ENCODE results near the gene MYH11.

MYH11 gene

GRCh38 chr16:15888072-15888976 lies 31.5 kb upstream of the MYH11 start, which contains the start of gene CEP20:
Gene CEP20 (minus strand): TSS chr16:15888603. CDS start chr16:15888585, 18 bp downstream.
- ChIA-PET POLR2A (ENCODE audit: low non-redundant PET) (interaction anchor here (0.6 to 1.1 kb wide), 4 partner anchors 10 to 156 kb away, joined by 3 to 6 read pairs (median 4); no protein-coding TSS in a partner anchor), CTCF (interaction anchor here (0.6 to 0.7 kb wide), 2 partner anchors 40 to 133 kb away, joined by 3 read pairs; no protein-coding TSS in a partner anchor)
- no peak for TF ChIP-seq CTCF (conservative IDR thresholded peaks at IDR 0.05; ENCODE audit: low read depth)
- peak; percentile 100 for DNase-seq (ENCODE audit: low spot score)
- H3K27ac ChIP-seq: peak within 1 kb of the TSS; percentile 86

GRCh38 chr16:15887283-15887682 lies 30.5 kb upstream of the MYH11 start:
- TF ChIP-seq CTCF (conservative IDR thresholded peaks at IDR 0.05; ENCODE audit: low read depth): no peak
- ChIA-PET POLR2A (ENCODE audit: low non-redundant PET) (interaction anchor here (0.5 to 0.9 kb wide), 2 partner anchors 15 to 92 kb away, joined by 3 to 6 read pairs; no protein-coding TSS in a partner anchor), CTCF (interaction anchor here (0.5 kb wide), 1 partner anchor 66 kb away, joined by 3 read pairs; no protein-coding TSS in a partner anchor)
- no peak for DNase-seq (ENCODE audit: low spot score)
- H3K27ac ChIP-seq: no peak overlapping the region

- CTCF ChIA-PET: interaction anchor here (0.5 to 1.0 kb wide), 3 partner anchors 12 to 34 kb away, joined by 3 to 5 read pairs (median 3); no protein-coding TSS in a partner anchor
- no peak for DNase-seq (ENCODE audit: low spot score)
- no peak overlapping the region for H3K27ac ChIP-seq
- POLR2A ChIA-PET (ENCODE audit: low non-redundant PET): interaction anchor here (0.8 kb wide), 1 partner anchor 64 kb away, joined by 3 read pairs; no protein-coding TSS in a partner anchor
- TF ChIP-seq CTCF (conservative IDR thresholded peaks at IDR 0.05; ENCODE audit: low read depth): no peak
Measured at GRCh38 chr16:15886078-15886477, 29.2 kb upstream of the MYH11 start.

- ChIA-PET CTCF (no interaction called here), POLR2A (ENCODE audit: low non-redundant PET) (no interaction called here)
- TF ChIP-seq CTCF (conservative IDR thresholded peaks at IDR 0.05; ENCODE audit: low read depth): no peak
- DNase-seq (ENCODE audit: low spot score): no peak
- H3K27ac ChIP-seq: peak overlapping the region; percentile 56
Measured at GRCh38 chr16:15885560-15886001, 28.8 kb upstream of the MYH11 start.

- H3K27ac ChIP-seq: 0 out of 2 replicates have a peak overlapping the region, but pooled peaks have one; percentile 20
- TF ChIP-seq CTCF (conservative IDR thresholded peaks at IDR 0.05; ENCODE audit: low read depth): no peak
- POLR2A ChIA-PET (ENCODE audit: low non-redundant PET): no interaction called here
- DNase-seq (ENCODE audit: low spot score): no peak
- CTCF ChIA-PET: no interaction called here
Measured at GRCh38 chr16:15882563-15882962, 25.7 kb upstream of the MYH11 start.

- POLR2A ChIA-PET (ENCODE audit: low non-redundant PET): no interaction called here
- CTCF ChIA-PET: no interaction called here
- peak overlapping the region; percentile 57 for H3K27ac ChIP-seq
- DNase-seq (ENCODE audit: low spot score): no peak
- no peak for TF ChIP-seq CTCF (conservative IDR thresholded peaks at IDR 0.05; ENCODE audit: low read depth)
Measured at GRCh38 chr16:15881794-15882379, 25.1 kb upstream of the MYH11 start.

Measured in RWPE1 (cell line).